Stromal cell of bone marrow (primary cell): ENCODE measurements around the gene CEBPA.
"Not testable (repeated sequence)": the region's sequence is repeated elsewhere in the genome, so short reads cannot be mapped to it uniquely, and the experiment has no call there.

Source experiments
- DNase-seq: peaks from one replicate; pipeline ENCODE4 v3.0.0-alpha.2; 2012; ENCODE audit warnings: low read depth

Gene CEBPA

GRCh38 chr19:33324628-33325027, 22.3 kb upstream of the CEBPA start:
- no peak for DNase-seq

GRCh38 chr19:33323093-33323820, 20.9 kb upstream of the CEBPA start:
- no peak for DNase-seq

- DNase-seq: no peak
These were observed 18.3 kb upstream of the CEBPA start for GRCh38 chr19:33320636-33321035.

- DNase-seq: not testable (repeated sequence)
These were observed 15.7 kb upstream of the CEBPA start for GRCh38 chr19:33317991-33318390.

GRCh38 chr19:33317517-33317916, 15.2 kb upstream of the CEBPA start:
- DNase-seq: no peak

GRCh38 chr19:33316541-33317264, 14.4 kb upstream of the CEBPA start:
- no peak for DNase-seq

GRCh38 chr19:33312808-33313207, 10.5 kb upstream of the CEBPA start:
- not testable (repeated sequence) for DNase-seq

- DNase-seq: no peak
These were observed 9.7 kb upstream of the CEBPA start for GRCh38 chr19:33312065-33312464.

- DNase-seq: no peak
These were observed 9.0 kb upstream of the CEBPA start for GRCh38 chr19:33311326-33311682.

GRCh38 chr19:33310606-33311325, 8.4 kb upstream of the CEBPA start:
- no peak for DNase-seq

GRCh38 chr19:33309826-33310225, 7.5 kb upstream of the CEBPA start:
- DNase-seq: no peak

- DNase-seq: no peak
These were observed 4.8 kb upstream of the CEBPA start for GRCh38 chr19:33306853-33307792.

GRCh38 chr19:33306191-33306590, 3.9 kb upstream of the CEBPA start:
- no peak for DNase-seq

GRCh38 chr19:33304760-33305647, 2.7 kb upstream of the CEBPA start:
- DNase-seq: no peak

GRCh38 chr19:33304371-33304759, 2.0 kb upstream of the CEBPA start:
- no peak for DNase-seq

GRCh38 chr19:33303791-33304345, 1.5 kb upstream of the CEBPA start:
- no peak for DNase-seq

GRCh38 chr19:33302974-33303790, 848 bp upstream of the CEBPA start:
- no peak for DNase-seq

GRCh38 chr19:33301900-33302174, 497 bp downstream of the CEBPA start:
- DNase-seq: no peak

GRCh38 chr19:33301144-33301899, 1.0 kb downstream of the CEBPA start:
- no peak for DNase-seq

GRCh38 chr19:33300894-33301143, 1.5 kb downstream of the CEBPA start:
- no peak for DNase-seq
